K562 (cell line): ENCODE measurements around the gene SMIM22. TPM values are rescaled to one million over a fixed set of nuclear protein-coding genes. Genes with fewer than 3 reads are reported as not detected.
A peak's percentile ranks its signal among the peaks of the same experiment; 100 is the strongest.

Source experiments
- ATAC-seq: fragments of 200-7000 bp; cut with Tn5 transposase; 3 replicates; pipeline ENCODE4 v1.9.1; 2020; ENCODE audit warnings: moderate library complexity
- BruUV-seq: library from RNA; stranded (reverse); fragments of 400-500 nt; replicated peaks from 2 replicates; lab custom pipeline; 2021; lab: Mats Ljungman, UMichigan
- CTCF ChIA-PET: fragments of 300-600 bp; formaldehyde crosslinking; extraction: SDS; loops from one replicate; lab custom pipeline; 2021; ENCODE audit warnings: low intra/inter-chr PET ratio; lab: Yijun Ruan, JAX
- POLR2A ChIA-PET: fragments of 300-600, 350-650 bp; sonication (Branson Sonifier 250); formaldehyde crosslinking; extraction: SDS; loops from one replicate; lab custom pipeline; 2021; ENCODE audit warnings: antibody characterized with exemption, inconsistent platforms; lab: Yijun Ruan, JAX
- DNase-seq, 4 experiments: peaks; one replicate each; pipeline versions ENCODE4 v3.0.0 to v3.0.0-alpha.2; 2011 to 2018; ENCODE audit warnings: low spot score in 3 of 4, mixed read lengths in 3 of 4; ENCODE audit errors: extremely low read depth in 1 of 4
- FAIRE-seq: peaks from 2 replicates; lab custom pipeline; 2011; peaks lifted over from hg19 to GRCh38; lab: Jason Lieb, UNC
- H2AFZ ChIP-seq: 2 replicates; pipeline ENCODE4 v1.6.0; 2011; ENCODE audit warnings: low read depth, low read length, control low read depth, inconsistent platforms
- H3K27ac ChIP-seq: fragments of 200-600 bp; 3 replicates; pipeline ENCODE4 v1.8.0; 2011; ENCODE audit warnings: low read depth, mild to moderate bottlenecking, control low read depth, inconsistent platforms, low read length, moderate library complexity, mixed read lengths; ENCODE audit errors: extremely low read depth
- H3K27me3 ChIP-seq, 2 experiments: fragments of 300-600 bp in 1 of 2; 2 replicates in 1 of 2; 3 replicates in 1 of 2; pipeline versions ENCODE4 v1.6.0 to v1.8.0; 2011; ENCODE audit warnings: inconsistent platforms in 2 of 2, low read length in 2 of 2, mild to moderate bottlenecking in 1 of 2, mixed read lengths in 1 of 2, moderate library complexity in 1 of 2; ENCODE audit not compliant: control insufficient read depth in 2 of 2, insufficient read depth in 2 of 2
- H3K36me3 ChIP-seq: fragments of 300-600 bp; 3 replicates; pipeline ENCODE4 v1.8.0; 2011; ENCODE audit warnings: mild to moderate bottlenecking, low read length, inconsistent platforms; ENCODE audit not compliant: control insufficient read depth, insufficient read depth
- H3K4me1 ChIP-seq, 2 experiments: fragments of 200-600 bp in 1 of 2; replicated peaks in 1 of 2; 2 replicates in 1 of 2; 3 replicates in 1 of 2; pipeline versions ENCODE4 v1.5.1 to v1.8.0; 2011; ENCODE audit warnings: inconsistent platforms in 2 of 2, low read length in 2 of 2, mild to moderate bottlenecking in 1 of 2, mixed read lengths in 1 of 2, moderate library complexity in 1 of 2; ENCODE audit not compliant: control insufficient read depth in 2 of 2, insufficient read depth in 2 of 2
- H3K4me2 ChIP-seq: 2 replicates; pipeline ENCODE4 v1.6.1; 2011; ENCODE audit warnings: low read length, control low read depth, inconsistent platforms, mixed read lengths; ENCODE audit not compliant: insufficient read depth
- H3K4me3 ChIP-seq: fragments of 200-600 bp; sonication (generic), shearing (Covaris generic); 2 replicates; pipeline ENCODE4 v1.5.1; 2016; ENCODE audit warnings: control low read depth, inconsistent platforms
- H3K79me2 ChIP-seq: fragments of 200-600 bp; 3 replicates; pipeline ENCODE4 v1.8.0; 2011; ENCODE audit warnings: low read length, inconsistent platforms; ENCODE audit not compliant: control insufficient read depth, insufficient read depth
- H3K9ac ChIP-seq, 2 experiments: 2 replicates each; pipeline versions ENCODE4 v1.6.0 to v1.6.1; 2011; ENCODE audit warnings: low read depth in 2 of 2, low read length in 2 of 2, control low read depth in 1 of 2, inconsistent platforms in 1 of 2, mild to moderate bottlenecking in 1 of 2, mixed read lengths in 1 of 2; ENCODE audit not compliant: insufficient read depth in 1 of 2
- H3K9me1 ChIP-seq: one replicate; pipeline ENCODE4 v1.6.0; 2011; ENCODE audit warnings: inconsistent platforms, mild to moderate bottlenecking, low read length, moderate library complexity; ENCODE audit not compliant: control insufficient read depth, insufficient read depth
- H3K9me3 ChIP-seq: replicated peaks from 2 replicates; pipeline ENCODE4 v1.5.1; 2011; ENCODE audit warnings: low read depth, low read length, inconsistent platforms; ENCODE audit not compliant: control insufficient read depth, insufficient read depth
- H4K20me1 ChIP-seq: replicated peaks from 2 replicates; pipeline ENCODE4 v1.6.1; 2011; ENCODE audit warnings: low read length, inconsistent platforms, mixed read lengths; ENCODE audit not compliant: control insufficient read depth, insufficient read depth
- EHMT2 ChIP-seq: fragments of 450-650 bp; IDR thresholded peaks from 2 replicates; pipeline ENCODE4 v1.6.1; 2018; ENCODE audit warnings: antibody characterized with exemption
- GABPB1 ChIP-seq: sonication (generic); formaldehyde crosslinking; IDR thresholded peaks from 2 replicates; pipeline ENCODE4 v1.8.0; 2022; ENCODE audit warnings: mild to moderate bottlenecking, missing genetic modification reagents
- HMGN3 ChIP-seq: IDR thresholded peaks from 2 replicates; pipeline ENCODE4 v1.6.1; 2011; ENCODE audit warnings: borderline replicate concordance, low read depth, mild to moderate bottlenecking, mixed read lengths, low read length; ENCODE audit not compliant: insufficient read length; ENCODE audit errors: extremely low read depth
- MAFF ChIP-seq: IDR thresholded peaks from 2 replicates; pipeline ENCODE4 v1.6.1; 2012; ENCODE audit warnings: low read length, improper control_type of control experiment
- PCBP1 ChIP-seq: fragments of 200-400 bp; formaldehyde crosslinking; IDR thresholded peaks from 2 replicates; pipeline ENCODE4 v1.6.1; 2018; ENCODE audit warnings: mild to moderate bottlenecking, low read depth, low read length; ENCODE audit not compliant: poor library complexity, severe bottlenecking
- SIRT6 ChIP-seq: IDR thresholded peaks from one replicate; pipeline ENCODE4 v1.6.1; 2012; ENCODE audit warnings: low read depth, mild to moderate bottlenecking, control low read depth, inconsistent platforms, low read length, moderate library complexity
- SMARCA5 ChIP-seq: fragments of 450-650 bp; IDR thresholded peaks from 2 replicates; pipeline ENCODE4 v1.6.1; 2016
- TAF7 ChIP-seq: fragments of 450-650 bp; IDR thresholded peaks from 2 replicates; pipeline ENCODE4 v1.6.1; 2016; ENCODE audit warnings: missing genetic modification characterization, missing compliant biosample characterization
- ZKSCAN8 ChIP-seq: fragments of 200-800 bp; sonication (Bioruptor generic); IDR thresholded peaks from 2 replicates; pipeline ENCODE4 v1.6.1; 2016; ENCODE audit warnings: missing genetic modification characterization, missing compliant biosample characterization
- ZNF263 ChIP-seq: sonication (generic); formaldehyde crosslinking; IDR thresholded peaks from 2 replicates; pipeline ENCODE4 v1.8.0; 2022; ENCODE audit warnings: mild to moderate bottlenecking, missing genetic modification reagents, borderline replicate concordance
- ZNF644 ChIP-seq: fragments of 200-800 bp; sonication (Bioruptor generic); IDR thresholded peaks from 2 replicates; pipeline ENCODE4 v1.6.1; 2016; ENCODE audit warnings: low read depth, missing genetic modification characterization, missing compliant biosample characterization
- WGBS: fragments of 100-300 bp; shearing (Covaris generic); methylation state at CpG from one replicate; pipeline ENCODE4 v1.1.6; 2016; ENCODE audit warnings: low coverage, mixed read lengths; ENCODE audit not compliant: insufficient coverage; ENCODE audit errors: missing lambda C conversion rate; 5-methylcytosine and 5-hydroxymethylcytosine counted together
- in situ Hi-C: fragments of 300-500 bp; cut with MboI; formaldehyde crosslinking; loops from 4 replicates; pipeline ENCODE4 v1.15.0; 2018; ENCODE audit warnings: inconsistent platforms, mixed read lengths
- intact Hi-C: fragments of 100-400 bp; cut with micrococcal nuclease; formaldehyde crosslinking; loops from 2 replicates; pipeline ENCODE4 v1.14.2; 2022
- polyA plus RNA-seq, 8 experiments: library from polyadenylated mRNA; depleted of rRNA in 4 of 8; stranded (reverse) in 5 of 8; unstranded in 3 of 8; fragments of >200 nt; fragmentation: Nextera tagmentation in 2 of 8; fragmentation: Illumina TruSeq in 1 of 8; extraction: Ambion mirVana in 2 of 8; extraction: Trizol in 1 of 8; gene quantifications; 2 replicates each; pipeline versions ENCODE4 v1.2.1 to v1.2.3, GENCODE V29; 2011 to 2014; ENCODE audit warnings: inconsistent platforms in 1 of 8, missing spikeins in 1 of 8
- total RNA-seq, 7 experiments: library from RNA; depleted of rRNA in 6 of 7; stranded (reverse); fragments of >200 nt in 6 of 7; fragmentation: Illumina TruSeq in 2 of 7; extraction: Trizol in 2 of 7; gene quantifications; 2 replicates each; pipeline versions ENCODE4 v1.2.1 to v1.2.3, GENCODE V29; 2011 to 2021; ENCODE audit warnings: low replicate concordance in 1 of 7
- TF ChIP-seq, protein P1 (sequence below): sonication (generic); formaldehyde crosslinking; IDR thresholded peaks from 2 replicates; pipeline ENCODE4 v1.9.0; 2022; ENCODE audit warnings: mild to moderate bottlenecking, missing genetic modification reagents
- TF ChIP-seq, protein P2 (sequence below): sonication (generic); formaldehyde crosslinking; IDR thresholded peaks from 2 replicates; pipeline ENCODE4 v1.8.0; 2022; ENCODE audit warnings: mild to moderate bottlenecking, missing genetic modification reagents

The SMIM22 gene
- total and polyA plus RNA-seq, 9 of the 15 experiments (the other 6 are each of a cell fraction or from before 2014, with no cell fraction given) = not detected

DNA sequence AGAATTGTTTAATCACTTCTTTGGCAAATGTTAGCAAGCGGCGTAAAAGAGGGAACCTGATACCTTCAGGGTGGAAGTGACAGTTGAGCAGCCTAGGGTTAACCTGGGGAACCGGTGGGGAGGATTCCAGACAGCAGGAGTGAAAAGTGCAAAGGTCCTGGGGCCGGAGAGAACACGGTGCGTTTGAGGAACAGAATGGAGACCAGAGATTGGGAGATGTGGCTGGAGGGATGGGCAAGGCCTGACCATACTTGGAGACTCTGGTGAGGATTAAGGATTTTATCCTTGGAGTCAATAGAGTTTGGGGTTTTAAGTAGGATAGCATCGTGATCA is 25.9 kb upstream of the SMIM22 start:
- BruUV-seq = no TSS peak
- H3K9me3 ChIP-seq = no peaks in the 10 kb centered on the region
- peaks cover 21 to 39% of the 10 kb centered on the region in 2 experiments for H3K4me1 ChIP-seq
- no peaks in the 10 kb centered on the region for H3K9me1 ChIP-seq
- peak overlapping the region; percentile 23; the same call in 1 of the 3 replicates for H3K27ac ChIP-seq
- H4K20me1 ChIP-seq = no peaks in the 10 kb centered on the region
- peaks cover 21% of the 10 kb centered on the region for H3K79me2 ChIP-seq
- H2AFZ ChIP-seq = peak overlapping the region; percentile 91
- H3K27me3 ChIP-seq = no peaks in the 10 kb centered on the region
- peaks cover 10% of the 10 kb centered on the region; the same call in 2 of the 3 replicates for H3K36me3 ChIP-seq
- ATAC-seq (no peak), FAIRE-seq (no peak), DNase-seq (no peak)
- in situ Hi-C loops = no loop called here
- peak overlapping the region; percentile 40 for H3K4me3 ChIP-seq
- ChIA-PET POLR2A (interaction anchor here (0.7 to 2.3 kb wide), 4 partner anchors 8 to 153 kb away, joined by 5 to 9 read pairs (median 6); partner anchors contain the start of genes ANKS3 and DNAAF8), CTCF (no interaction called here)
- TF ChIP-seq SMARCA5 = peak; percentile 66; the same call in 1 of the 2 replicates
- TF ChIP-seq ZNF263 (CRISPR knock-in tag) = peak; percentile 81
- TF ChIP-seq ZKSCAN8 (CRISPR knock-in tag) = peak; percentile 67; the same call in 1 of the 2 replicates
- 0 out of 2 replicates have a peak, but pooled peaks have one; percentile 16 for TF ChIP-seq EHMT2
- TF ChIP-seq, protein P1, sequence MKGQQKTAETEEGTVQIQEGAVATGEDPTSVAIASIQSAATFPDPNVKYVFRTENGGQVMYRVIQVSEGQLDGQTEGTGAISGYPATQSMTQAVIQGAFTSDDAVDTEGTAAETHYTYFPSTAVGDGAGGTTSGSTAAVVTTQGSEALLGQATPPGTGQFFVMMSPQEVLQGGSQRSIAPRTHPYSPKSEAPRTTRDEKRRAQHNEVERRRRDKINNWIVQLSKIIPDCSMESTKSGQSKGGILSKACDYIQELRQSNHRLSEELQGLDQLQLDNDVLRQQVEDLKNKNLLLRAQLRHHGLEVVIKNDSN (CRISPR knock-in tag) = no peak
- peak overlapping the region; percentile 82 for H3K4me2 ChIP-seq
- intact Hi-C loops = loop anchor here (2.0 kb wide), 1 partner anchor 36 kb away; no protein-coding TSS in a partner anchor
- 26% methylated on average over 7 of the region's 7 CpGs for WGBS
- H3K9ac ChIP-seq = peak overlapping the region; percentile 62 to 90; a peak in 2 of 4 replicates

DNA sequence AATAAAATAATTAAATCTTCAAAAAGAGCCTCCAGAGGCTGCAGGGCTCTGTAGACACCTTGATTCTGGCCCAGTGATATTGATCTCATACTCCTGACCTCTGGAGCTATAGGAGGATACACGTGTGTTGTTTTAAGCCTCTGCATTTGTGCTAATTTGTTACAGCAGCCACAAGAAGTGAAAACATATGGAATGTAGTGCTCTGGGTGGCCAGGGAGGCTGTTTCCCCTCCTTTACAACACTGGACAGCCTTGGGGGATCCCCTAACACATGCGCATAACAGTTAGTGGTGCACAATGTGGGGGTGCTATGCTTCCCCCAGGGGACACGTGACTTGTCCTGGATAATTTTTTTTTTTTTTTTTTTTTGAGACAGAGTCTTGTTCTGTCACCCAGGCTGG is 23.5 kb upstream of the SMIM22 start:
- no peak overlapping the region for H3K4me3 ChIP-seq
- DNase-seq (no peak), FAIRE-seq (no peak), ATAC-seq (no peak)
- H3K9me1 ChIP-seq = no peaks in the 10 kb centered on the region
- CTCF ChIA-PET = no interaction called here
- peaks cover 4% of the 10 kb centered on the region for H3K79me2 ChIP-seq
- H3K27me3 ChIP-seq = no peaks in the 10 kb centered on the region
- H3K9ac ChIP-seq = no peak overlapping the region
- no peaks in the 10 kb centered on the region for H3K9me3 ChIP-seq
- WGBS = 59% methylated on average over 3 of the region's 3 CpGs
- peaks cover 16 to 30% of the 10 kb centered on the region in 2 experiments for H3K4me1 ChIP-seq
- no TSS peak for BruUV-seq
- no peak overlapping the region for H3K4me2 ChIP-seq
- POLR2A ChIA-PET = no interaction called here
- no peak overlapping the region for H3K27ac ChIP-seq
- H2AFZ ChIP-seq = no peak overlapping the region
- no peaks in the 10 kb centered on the region for H4K20me1 ChIP-seq
- H3K36me3 ChIP-seq = no peaks in the 10 kb centered on the region
- in situ Hi-C loops (no loop called here), intact Hi-C loops (no loop called here)
- TF ChIP-seq ZNF644 (tag) (no peak), TAF7 (tag) (no peak), HMGN3 (no peak), PCBP1 (no peak), SIRT6 (no peak), MAFF (no peak), GABPB1 (CRISPR knock-in tag) (no peak)
- TF ChIP-seq, protein P1 (CRISPR knock-in tag) = peak; percentile 50; the same call in 1 of the 2 replicates
- TF ChIP-seq, protein P2, sequence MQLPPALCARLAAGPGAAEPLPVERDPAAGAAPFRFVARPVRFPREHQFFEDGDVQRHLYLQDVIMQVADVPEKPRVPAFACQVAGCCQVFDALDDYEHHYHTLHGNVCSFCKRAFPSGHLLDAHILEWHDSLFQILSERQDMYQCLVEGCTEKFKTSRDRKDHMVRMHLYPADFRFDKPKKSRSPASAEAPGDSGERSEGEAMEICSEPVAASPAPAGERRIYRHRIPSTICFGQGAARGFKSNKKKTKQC (CRISPR knock-in tag) = no peak
